ENCODE measurements around the gene USP54.

DNA sequence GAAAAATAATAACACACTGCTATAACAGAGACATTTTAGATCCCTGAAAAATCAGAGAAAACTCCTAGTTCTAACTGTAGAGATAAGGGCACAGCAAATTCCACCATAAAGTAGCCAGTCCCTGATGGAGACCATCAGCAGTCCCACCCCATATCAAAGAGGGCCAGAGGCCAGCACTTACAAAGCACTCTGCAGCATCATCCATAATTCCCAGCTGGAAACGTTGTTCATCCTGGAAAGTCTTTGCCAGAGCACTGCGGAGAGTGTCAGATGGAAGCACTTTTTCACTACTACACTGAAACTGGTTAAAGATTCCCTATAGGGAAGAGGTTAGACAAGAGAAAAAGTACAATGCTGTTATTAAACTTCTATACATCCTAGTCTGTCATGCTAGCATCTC, 45.8 kb downstream of the USP54 start:
- TF ChIP-seq, protein P1, sequence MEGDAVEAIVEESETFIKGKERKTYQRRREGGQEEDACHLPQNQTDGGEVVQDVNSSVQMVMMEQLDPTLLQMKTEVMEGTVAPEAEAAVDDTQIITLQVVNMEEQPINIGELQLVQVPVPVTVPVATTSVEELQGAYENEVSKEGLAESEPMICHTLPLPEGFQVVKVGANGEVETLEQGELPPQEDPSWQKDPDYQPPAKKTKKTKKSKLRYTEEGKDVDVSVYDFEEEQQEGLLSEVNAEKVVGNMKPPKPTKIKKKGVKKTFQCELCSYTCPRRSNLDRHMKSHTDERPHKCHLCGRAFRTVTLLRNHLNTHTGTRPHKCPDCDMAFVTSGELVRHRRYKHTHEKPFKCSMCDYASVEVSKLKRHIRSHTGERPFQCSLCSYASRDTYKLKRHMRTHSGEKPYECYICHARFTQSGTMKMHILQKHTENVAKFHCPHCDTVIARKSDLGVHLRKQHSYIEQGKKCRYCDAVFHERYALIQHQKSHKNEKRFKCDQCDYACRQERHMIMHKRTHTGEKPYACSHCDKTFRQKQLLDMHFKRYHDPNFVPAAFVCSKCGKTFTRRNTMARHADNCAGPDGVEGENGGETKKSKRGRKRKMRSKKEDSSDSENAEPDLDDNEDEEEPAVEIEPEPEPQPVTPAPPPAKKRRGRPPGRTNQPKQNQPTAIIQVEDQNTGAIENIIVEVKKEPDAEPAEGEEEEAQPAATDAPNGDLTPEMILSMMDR (IDR thresholded peaks at IDR 0.05), result no peak
- TF ChIP-seq POLR2AphosphoS5 (IDR thresholded peaks at IDR 0.05; ENCODE audit: low read depth, low read length), result no peak
- TF ChIP-seq, protein P2, sequence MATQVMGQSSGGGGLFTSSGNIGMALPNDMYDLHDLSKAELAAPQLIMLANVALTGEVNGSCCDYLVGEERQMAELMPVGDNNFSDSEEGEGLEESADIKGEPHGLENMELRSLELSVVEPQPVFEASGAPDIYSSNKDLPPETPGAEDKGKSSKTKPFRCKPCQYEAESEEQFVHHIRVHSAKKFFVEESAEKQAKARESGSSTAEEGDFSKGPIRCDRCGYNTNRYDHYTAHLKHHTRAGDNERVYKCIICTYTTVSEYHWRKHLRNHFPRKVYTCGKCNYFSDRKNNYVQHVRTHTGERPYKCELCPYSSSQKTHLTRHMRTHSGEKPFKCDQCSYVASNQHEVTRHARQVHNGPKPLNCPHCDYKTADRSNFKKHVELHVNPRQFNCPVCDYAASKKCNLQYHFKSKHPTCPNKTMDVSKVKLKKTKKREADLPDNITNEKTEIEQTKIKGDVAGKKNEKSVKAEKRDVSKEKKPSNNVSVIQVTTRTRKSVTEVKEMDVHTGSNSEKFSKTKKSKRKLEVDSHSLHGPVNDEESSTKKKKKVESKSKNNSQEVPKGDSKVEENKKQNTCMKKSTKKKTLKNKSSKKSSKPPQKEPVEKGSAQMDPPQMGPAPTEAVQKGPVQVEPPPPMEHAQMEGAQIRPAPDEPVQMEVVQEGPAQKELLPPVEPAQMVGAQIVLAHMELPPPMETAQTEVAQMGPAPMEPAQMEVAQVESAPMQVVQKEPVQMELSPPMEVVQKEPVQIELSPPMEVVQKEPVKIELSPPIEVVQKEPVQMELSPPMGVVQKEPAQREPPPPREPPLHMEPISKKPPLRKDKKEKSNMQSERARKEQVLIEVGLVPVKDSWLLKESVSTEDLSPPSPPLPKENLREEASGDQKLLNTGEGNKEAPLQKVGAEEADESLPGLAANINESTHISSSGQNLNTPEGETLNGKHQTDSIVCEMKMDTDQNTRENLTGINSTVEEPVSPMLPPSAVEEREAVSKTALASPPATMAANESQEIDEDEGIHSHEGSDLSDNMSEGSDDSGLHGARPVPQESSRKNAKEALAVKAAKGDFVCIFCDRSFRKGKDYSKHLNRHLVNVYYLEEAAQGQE (IDR thresholded peaks at IDR 0.05; ENCODE audit: insufficient read depth in 1 of 2, low read depth in 2 of 2, low read length in 1 of 2), result no peak
